Neural crest cell (in vitro differentiated cells): ENCODE data around the gene NAPB. TPM values are rescaled to one million over a fixed set of nuclear protein-coding genes. Genes with fewer than 3 reads are reported as not detected.
A peak's percentile ranks its signal among the peaks of the same experiment; 100 is the strongest.
"Not testable (repeated sequence)": the region's sequence is repeated elsewhere in the genome, so short reads cannot be mapped to it uniquely, and the experiment has no call there.

ENCODE experiments used
- DNase-seq: peaks from one replicate; pipeline ENCODE4 v3.0.0; 2021; ENCODE audit warnings: low read depth, mixed read lengths, low spot score
- H3K27ac Mint-ChIP-seq: one replicate; pipeline ENCODE4 v1.8.0; 2021; ENCODE audit warnings: mild to moderate bottlenecking, mixed read lengths; ENCODE audit not compliant: unreplicated experiment
- H3K27me3 Mint-ChIP-seq: 2 replicates; pipeline ENCODE4 v1.8.0; 2021; ENCODE audit warnings: low read depth, mild to moderate bottlenecking, mixed read lengths
- H3K36me3 Mint-ChIP-seq: 2 replicates; pipeline ENCODE4 v1.8.0; 2021; ENCODE audit warnings: low read depth, mild to moderate bottlenecking, mixed read lengths
- H3K4me1 Mint-ChIP-seq: 2 replicates; pipeline ENCODE4 v1.8.0; 2021; ENCODE audit warnings: mixed read lengths
- H3K4me3 Mint-ChIP-seq: one replicate; pipeline ENCODE4 v1.8.0; 2021; ENCODE audit warnings: mild to moderate bottlenecking, mixed read lengths
- H3K9me3 Mint-ChIP-seq: 2 replicates; pipeline ENCODE4 v1.8.0; 2021; ENCODE audit warnings: mixed read lengths
- long read RNA-seq: library from polyadenylated mRNA; unstranded; transcript quantifications from one replicate; pipeline ENCODE4 v2.0.0, GENCODE V29; 2020
- total RNA-seq: library from RNA; stranded (reverse); gene quantifications from 2 replicates; pipeline ENCODE4 v1.2.1, GENCODE V29; 2021
- TF ChIP-seq, protein P1 (sequence below): fragments of 200-600 bp; sonication (generic); conservative IDR thresholded peaks from 2 replicates; pipeline ENCODE4 v1.5.0; 2021; ENCODE audit warnings: antibody characterized with exemption, mild to moderate bottlenecking

Gene NAPB
- total RNA-seq, result 14.6 and 14.7 TPM in 2 replicates
- long read RNA-seq, transcript NAPB-201 (11 exons, 3,837 nt), result major isoform, 10 of 31 reads
- long read RNA-seq, transcript NAPB-202 (10 exons, 3,824 nt), result minor isoform, 8 of 31 reads
- long read RNA-seq, transcript NAPB-203 (10 exons, 3,754 nt), result minor isoform, 5 of 31 reads
- long read RNA-seq, partial matches to known transcripts, result 0 of 31 reads
- long read RNA-seq, other reads (novel, unspliced or antisense), result 8 of 31 reads

DNA sequence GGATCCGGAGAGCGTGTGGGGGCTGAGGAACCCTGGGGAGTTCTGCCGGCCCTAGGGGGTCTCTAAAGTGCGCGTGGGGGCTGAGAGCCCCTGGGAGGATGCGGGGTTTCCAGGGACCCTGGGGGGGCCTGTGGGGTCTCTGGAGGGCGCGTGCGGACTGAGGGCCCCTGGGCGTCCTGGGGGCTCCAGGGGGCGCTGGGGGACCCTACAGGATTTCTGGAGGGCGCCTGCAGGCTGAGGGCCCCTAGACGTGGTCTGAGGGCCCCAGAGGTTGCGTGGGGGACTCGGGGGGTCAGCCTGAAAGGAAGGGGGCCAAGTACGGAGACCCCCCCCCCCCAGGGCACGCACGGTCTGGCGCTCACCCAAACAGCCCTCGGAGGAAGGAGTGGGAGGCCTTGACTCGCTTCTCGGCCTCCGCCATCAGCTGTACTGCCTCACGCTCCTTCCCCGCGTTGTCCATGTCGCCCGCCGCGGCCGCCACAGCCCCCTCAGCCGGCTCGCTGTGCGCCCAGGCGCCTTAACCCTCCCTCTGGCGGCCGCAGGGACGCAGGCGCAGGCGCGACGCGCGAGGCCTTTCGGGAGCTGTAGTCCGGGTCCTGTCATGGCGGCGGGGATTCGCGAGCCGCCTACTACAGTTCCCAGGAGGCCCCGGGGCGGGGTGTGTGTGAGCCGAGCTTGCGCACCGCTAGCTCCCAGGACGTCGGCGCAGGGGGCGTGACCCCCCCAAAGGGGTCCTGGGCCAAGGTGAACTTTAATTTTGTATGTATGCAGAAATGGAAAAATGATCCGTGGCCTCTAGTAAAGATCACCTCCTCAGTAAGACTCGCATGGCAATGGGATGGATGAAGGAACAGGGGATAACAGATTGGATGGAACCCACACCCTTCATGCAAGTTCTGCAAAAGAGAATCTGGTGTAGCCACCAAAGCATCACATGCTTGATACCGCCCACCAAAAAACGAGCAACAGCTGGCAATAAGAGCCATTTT lies at the start of gene NAPB:
Gene NAPB (minus strand): TSS at position 546 of the 989 bp plus-strand sequence. CDS start 86 bp downstream, at position 460.
- peak within 1 kb of the TSS; percentile 90 for H3K4me3 Mint-ChIP-seq
- H3K27ac Mint-ChIP-seq, result no peak within 1 kb of the TSS
- H3K27me3 Mint-ChIP-seq, result no peaks in the 10 kb centered on the region
- no peaks in the 10 kb centered on the region for H3K9me3 Mint-ChIP-seq
- DNase-seq, result peak; percentile 88
- TF ChIP-seq, protein P1, sequence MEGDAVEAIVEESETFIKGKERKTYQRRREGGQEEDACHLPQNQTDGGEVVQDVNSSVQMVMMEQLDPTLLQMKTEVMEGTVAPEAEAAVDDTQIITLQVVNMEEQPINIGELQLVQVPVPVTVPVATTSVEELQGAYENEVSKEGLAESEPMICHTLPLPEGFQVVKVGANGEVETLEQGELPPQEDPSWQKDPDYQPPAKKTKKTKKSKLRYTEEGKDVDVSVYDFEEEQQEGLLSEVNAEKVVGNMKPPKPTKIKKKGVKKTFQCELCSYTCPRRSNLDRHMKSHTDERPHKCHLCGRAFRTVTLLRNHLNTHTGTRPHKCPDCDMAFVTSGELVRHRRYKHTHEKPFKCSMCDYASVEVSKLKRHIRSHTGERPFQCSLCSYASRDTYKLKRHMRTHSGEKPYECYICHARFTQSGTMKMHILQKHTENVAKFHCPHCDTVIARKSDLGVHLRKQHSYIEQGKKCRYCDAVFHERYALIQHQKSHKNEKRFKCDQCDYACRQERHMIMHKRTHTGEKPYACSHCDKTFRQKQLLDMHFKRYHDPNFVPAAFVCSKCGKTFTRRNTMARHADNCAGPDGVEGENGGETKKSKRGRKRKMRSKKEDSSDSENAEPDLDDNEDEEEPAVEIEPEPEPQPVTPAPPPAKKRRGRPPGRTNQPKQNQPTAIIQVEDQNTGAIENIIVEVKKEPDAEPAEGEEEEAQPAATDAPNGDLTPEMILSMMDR, result peak; percentile 58
- H3K36me3 Mint-ChIP-seq, result no peaks in the 10 kb centered on the region
- peaks cover 26% of the 10 kb centered on the region for H3K4me1 Mint-ChIP-seq

DNA sequence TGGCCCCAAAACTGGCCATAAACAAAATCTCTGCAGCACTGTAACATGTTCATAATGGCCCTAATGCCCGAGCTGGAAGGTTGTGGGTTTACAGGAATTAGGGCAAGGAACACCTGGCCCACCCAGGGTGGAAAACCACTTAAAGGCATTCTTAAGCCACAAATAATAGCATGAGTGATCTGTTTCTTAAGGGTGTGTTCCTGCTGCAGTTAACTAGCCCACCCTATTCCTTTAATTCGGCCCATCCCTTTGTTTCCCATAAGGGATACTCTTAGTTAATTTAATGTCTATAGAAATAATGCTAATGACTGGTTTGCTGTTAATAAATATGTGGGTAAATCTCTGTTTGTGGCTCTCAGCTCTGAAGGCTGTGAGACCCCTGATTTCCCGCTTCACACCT lies 45.7 kb upstream of the NAPB start:
- not testable (repeated sequence) for H3K4me1 Mint-ChIP-seq, H3K4me3 Mint-ChIP-seq, DNase-seq, H3K27me3 Mint-ChIP-seq, H3K36me3 Mint-ChIP-seq, H3K27ac Mint-ChIP-seq
- peaks cover 11% of the 10 kb centered on the region for H3K9me3 Mint-ChIP-seq

DNA sequence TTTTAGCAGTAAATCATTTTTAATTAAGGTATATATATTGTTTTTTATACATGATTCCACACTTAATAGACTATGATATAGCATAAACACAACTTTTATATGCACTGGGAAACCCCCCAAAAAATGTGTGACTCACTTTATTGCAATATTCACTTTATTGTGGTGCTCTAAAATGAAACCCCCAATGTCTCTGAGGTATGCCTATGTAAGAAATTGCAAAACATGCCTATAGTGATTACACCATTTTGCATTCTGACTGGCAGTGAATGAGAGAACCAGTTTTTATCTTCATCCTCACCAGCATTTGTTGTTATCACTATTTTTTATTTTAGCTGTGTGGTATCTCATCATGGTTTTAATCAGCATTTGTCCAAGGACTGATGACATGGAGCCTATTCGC lies 39.9 kb upstream of the NAPB start:
- Mint-ChIP-seq H3K36me3 (peaks cover 2% of the 10 kb centered on the region), H3K9me3 (peaks cover 3% of the 10 kb centered on the region), H3K4me1 (no peaks in the 10 kb centered on the region), H3K4me3 (no peak overlapping the region), H3K27ac (no peak overlapping the region), H3K27me3 (peaks cover 3% of the 10 kb centered on the region)
- TF ChIP-seq, protein P1, result no peak
- no peak for DNase-seq

DNA sequence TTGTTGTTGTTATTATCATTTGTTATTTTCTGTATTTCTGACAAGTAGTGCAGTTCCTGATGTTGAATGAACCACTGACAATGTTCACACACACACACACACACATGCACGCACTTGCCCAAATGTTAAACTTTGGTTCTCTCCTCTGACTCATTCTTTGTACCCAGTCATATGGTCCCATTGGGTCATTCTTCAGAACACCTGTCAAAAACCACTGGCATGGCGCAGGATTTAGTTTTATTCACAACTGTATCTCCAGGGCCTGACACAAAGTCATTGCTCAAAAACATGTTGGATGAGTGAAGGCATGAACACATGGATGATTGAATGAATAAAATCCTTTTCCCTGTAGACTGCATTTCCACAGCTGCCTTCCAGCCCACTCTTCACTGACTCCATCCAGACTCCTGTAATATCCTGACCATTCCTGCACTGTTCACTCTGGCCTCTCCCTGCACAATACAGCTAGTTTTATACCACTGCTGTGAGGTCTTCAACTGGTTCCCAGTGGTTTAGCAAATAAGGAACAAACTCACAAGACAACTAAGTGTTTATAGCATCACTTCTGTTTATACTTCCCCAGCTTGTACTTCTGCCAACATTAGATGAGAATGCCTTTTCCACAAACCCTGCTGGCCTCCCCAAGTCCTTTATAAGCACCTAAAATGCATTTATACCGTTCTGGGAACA lies 38.3 kb upstream of the NAPB start:
- no peaks in the 10 kb centered on the region for H3K36me3 Mint-ChIP-seq
- DNase-seq, result no peak
- H3K4me3 Mint-ChIP-seq, result no peak overlapping the region
- H3K27me3 Mint-ChIP-seq, result peaks cover 3% of the 10 kb centered on the region
- H3K9me3 Mint-ChIP-seq, result no peaks in the 10 kb centered on the region
- TF ChIP-seq, protein P1, result no peak
- no peak overlapping the region for H3K27ac Mint-ChIP-seq
- H3K4me1 Mint-ChIP-seq, result no peaks in the 10 kb centered on the region

DNA sequence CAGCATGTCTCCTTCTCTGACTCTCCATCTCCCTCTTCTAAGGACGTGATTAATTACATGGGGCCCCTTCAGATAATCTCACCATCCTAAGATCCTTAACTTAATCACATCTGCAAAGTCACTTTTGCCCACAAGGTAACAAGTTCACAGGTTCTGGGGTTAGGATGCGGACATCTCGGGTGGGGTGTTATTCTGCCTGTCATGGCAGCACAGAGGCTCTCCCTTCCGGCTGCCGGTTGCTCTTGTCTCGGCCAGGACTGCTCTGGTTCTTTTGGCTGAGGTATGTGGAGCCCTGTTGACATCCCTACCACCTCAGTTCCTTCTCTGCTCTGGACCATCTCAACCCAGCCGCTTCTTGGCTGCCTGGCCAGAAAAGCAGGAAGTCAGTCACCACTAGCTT lies 35.6 kb upstream of the NAPB start:
- H3K27me3 Mint-ChIP-seq, result peaks cover 2% of the 10 kb centered on the region
- no peak overlapping the region for H3K27ac Mint-ChIP-seq
- no peak for DNase-seq
- H3K9me3 Mint-ChIP-seq, result no peaks in the 10 kb centered on the region
- TF ChIP-seq, protein P1, result no peak
- H3K36me3 Mint-ChIP-seq, result no peaks in the 10 kb centered on the region
- H3K4me3 Mint-ChIP-seq, result no peak overlapping the region
- H3K4me1 Mint-ChIP-seq, result no peaks in the 10 kb centered on the region
